HL-60/S4 treated with phorbol 12-myristate 13-acetate at 8.2 ng/mL for 4 days and 3 days (cell line): ENCODE data around the gene RTP2.

Experiments
- in situ Hi-C: fragments of 300-500 bp; cut with MboI; formaldehyde crosslinking; loops from 2 replicates; pipeline ENCODE4 v1.15.0; 2022; ENCODE audit warnings: low sequenced_read_pairs

Gene RTP2

DNA sequence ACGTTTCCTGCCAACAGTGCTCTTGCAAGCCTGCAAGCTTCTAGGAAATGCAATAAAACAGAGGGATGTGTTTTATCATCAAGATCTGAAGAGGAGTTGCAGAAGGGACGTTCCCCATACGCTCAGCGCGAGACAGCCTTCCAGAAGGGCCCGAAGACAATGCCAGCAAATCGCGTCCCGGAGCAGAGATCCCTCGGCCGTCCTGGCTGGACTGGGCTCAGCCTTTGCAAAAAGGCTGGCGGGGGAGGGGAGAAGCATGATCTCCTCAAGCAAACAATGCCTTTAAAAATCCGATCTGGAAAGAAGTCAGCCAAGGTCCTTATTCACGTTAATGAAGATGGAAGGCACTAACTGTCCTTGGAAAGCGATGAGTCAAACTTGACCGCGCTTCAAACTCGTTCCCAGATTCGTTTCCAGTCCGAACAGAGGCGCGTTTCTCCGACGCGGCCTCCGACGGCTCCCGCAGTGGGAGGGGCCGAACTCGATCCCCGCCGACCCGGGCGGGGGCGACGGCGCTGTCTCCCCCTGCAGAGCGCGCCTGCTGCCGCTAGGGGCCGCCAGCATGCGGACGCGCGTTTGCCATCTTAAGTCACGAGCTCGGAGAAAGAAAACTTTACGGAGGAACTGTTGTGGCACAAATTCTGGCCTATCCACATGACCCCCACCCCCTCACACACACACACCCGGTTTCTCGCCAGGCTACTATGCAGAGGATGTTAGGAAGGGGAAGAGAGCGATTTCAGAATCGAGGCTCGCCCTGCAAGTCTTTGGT is 37.4 kb upstream of the RTP2 start:
- in situ Hi-C loops = loop anchor here (5.0 to 25.0 kb wide), 5 partner anchors 673 to 1398 kb away; no protein-coding TSS in a partner anchor

DNA sequence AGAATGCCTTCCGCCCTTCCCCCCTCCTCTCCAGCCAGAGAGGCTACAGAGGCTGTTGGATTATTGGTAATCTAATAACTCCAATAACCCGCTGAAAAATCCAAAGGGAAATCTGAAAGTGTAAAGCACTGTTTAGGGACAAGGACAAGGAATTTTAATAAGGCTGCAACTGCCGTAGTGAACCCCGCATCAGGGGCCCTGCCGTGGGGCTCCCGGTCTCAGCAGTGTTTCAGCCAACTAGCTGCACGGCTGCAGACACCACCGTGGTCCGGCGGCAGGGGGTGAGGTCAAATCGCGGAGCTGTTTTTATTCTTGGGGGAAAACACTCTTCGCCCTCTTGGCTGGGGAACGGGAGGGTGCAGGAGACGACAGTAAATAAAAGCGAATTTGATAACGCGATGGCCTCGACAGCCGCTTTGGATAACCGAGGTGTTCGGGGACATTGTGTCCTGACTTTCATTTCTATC is 36.8 kb upstream of the RTP2 start:
- in situ Hi-C loops = loop anchor here (25.0 kb wide), 4 partner anchors 673 to 1398 kb away; no protein-coding TSS in a partner anchor

DNA sequence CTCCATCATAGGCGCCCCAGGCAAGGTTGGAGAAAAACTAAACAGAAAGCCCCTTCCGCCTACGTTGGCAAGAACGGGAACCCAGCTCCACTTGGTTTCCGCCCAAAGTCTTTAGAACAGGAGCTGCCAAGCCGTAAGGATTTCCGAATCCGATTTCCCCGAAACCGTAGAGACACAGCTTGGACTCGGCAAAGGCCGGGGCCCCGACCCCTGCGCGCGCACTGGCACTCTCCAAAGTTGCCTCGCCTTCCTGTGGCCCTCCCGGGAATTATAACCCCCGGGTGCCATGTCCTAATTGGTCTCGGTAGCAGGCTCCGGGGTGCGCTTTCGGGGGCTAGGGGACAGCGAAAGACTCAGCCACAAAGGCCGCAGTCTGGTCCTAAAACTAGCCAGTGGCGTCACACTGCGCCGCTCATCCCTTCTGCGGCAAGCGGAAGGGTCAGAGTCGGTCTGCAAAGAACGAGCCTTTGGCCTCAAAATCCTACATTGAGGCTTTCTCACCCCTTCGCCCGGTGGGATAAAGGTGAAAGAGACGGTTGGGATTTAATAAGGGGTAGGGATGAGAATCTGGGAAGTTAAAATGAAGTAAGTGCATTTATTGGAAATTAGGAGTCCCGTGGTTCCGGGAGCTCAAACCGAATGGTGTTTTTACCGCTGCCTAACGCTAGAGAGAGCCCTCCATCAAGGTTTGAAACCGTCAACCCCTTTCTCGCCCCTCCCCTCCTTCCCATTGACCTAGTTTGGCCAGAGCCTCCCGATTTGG is 36.2 kb upstream of the RTP2 start:
- in situ Hi-C loops = loop anchor here (25.0 kb wide), 4 partner anchors 674 to 1399 kb away; no protein-coding TSS in a partner anchor

DNA sequence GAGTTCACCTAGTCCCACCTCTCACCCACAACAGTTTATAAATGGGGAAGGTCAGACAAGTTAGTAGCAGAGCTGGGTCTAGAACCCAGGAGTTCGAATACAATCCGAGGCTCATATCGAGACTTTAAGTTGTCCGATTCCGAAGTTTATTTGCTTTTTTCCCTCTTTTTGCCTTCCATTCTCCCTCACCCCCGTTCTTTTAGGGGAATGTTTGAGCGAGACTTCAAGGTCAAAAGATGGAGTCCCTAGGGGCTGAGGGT is 35.6 kb upstream of the RTP2 start:
- in situ Hi-C loops = loop anchor here (25.0 kb wide), 4 partner anchors 674 to 1399 kb away; no protein-coding TSS in a partner anchor

DNA sequence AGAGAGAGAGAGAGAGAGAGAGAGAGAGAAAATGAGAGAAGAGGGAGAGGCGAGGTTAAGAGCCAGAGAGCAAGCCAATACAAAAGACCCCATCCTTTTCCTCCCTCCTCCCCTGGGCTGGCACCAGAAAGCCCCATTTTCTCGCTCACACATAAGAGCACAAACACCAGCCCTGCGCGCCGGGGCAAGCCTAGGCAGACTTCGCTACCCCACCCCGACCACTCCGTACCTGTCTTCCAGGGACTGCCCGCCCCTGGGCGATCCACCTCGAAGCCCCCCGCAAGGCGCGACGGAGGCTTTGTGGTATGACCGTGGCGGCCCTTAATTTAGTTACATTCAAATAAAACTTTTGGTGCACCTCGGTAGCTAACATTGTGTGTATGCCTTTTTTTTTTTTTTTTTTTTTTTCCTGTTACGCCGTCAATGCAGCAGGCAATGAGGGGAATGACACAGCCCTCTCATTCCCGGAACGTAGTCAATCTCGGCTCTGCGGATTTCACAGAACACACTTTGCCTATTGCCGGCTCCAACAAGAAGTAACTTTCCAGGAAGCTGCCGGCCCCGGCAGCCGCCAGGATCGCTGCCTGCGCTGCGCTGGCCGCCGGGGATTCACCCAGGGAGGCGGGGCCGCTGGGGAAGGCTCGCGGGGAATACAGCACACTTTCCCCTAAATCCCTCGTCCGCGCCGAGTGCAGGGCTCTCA is 35.2 kb upstream of the RTP2 start:
- in situ Hi-C loops = loop anchor here (25.0 kb wide), 4 partner anchors 675 to 1400 kb away; no protein-coding TSS in a partner anchor

DNA sequence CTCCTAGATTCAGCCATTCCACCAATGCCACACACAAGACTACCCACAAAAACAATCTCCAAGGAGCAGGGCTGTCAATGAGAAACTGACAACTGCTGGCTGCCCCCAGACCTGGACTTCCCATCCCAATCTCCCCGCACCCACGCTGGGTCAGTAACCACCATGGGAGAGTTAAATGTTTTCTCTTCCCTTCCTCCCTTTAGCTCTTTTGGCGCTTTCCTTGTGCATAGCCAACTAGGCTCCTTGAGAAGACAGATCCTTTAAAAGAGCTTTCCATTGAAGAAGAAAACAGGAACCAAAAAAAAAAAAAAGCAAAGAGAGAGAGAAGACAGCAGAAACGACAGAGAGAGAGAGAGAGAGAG is 34.6 kb upstream of the RTP2 start:
- in situ Hi-C loops = loop anchor here (25.0 kb wide), 4 partner anchors 675 to 1400 kb away; no protein-coding TSS in a partner anchor

DNA sequence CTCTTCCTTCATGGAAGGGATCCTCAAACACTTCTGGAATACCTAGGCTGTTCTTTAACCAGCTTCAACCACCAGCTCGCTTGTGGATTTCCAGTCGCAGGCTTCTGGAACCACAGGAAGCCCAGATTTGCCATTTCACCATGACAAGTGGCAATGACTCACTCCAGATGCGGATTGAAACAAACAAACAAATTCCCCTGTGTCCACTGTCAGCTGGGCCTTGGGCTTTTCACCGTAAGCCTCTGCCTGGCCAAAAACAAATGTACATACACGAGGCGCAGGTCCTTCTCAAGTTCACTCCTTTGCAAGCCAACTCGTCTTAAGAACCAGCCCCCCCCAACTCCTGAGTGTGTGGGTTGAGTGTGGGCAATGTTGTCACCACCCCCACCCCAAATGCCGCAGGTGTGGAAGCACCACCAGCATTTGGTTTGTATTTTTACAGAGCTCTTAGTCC is 34.1 kb upstream of the RTP2 start:
- in situ Hi-C loops = loop anchor here (25.0 kb wide), 4 partner anchors 676 to 1401 kb away; no protein-coding TSS in a partner anchor

DNA sequence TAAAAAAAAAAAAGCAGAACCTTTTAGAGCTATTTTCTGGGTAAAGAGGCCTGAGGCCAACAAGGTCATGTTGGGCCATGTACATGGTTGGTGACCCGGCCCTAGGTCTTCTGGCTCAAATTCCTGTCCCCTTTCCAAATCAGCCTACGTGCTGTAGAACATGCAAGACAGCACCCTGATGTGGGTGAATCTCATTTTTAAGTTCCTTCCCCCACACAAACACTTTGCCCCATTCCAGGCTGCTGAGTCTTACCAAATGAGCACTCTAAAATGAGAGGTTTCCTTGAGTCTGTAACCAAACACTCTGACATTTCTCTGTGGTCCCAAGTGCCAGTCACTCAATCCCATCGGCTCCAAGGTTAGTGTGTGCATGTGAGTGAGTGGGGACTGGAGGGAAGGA is 33.5 kb upstream of the RTP2 start:
- in situ Hi-C loops = loop anchor here (25.0 kb wide), 4 partner anchors 676 to 1401 kb away; no protein-coding TSS in a partner anchor

DNA sequence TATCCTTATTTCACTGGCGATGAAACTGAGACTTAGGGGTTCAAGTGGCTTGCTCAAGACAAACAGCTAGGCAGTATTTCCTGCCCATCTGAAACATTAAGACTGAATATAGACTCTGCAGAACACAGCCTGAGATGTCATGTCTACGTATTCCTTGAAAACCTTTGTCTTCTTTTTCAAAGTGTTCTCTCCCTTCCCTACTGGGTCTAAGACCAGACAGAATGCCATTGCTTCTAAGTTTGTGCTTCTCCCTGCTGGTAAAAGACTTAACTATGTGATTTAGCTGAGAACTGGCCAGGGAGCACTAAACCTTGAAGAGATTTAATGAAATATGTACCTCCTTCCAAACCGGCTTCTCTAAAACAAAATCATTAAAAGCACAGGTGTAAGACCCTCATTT is 33.0 kb upstream of the RTP2 start:
- in situ Hi-C loops = loop anchor here (25.0 kb wide), 4 partner anchors 677 to 1402 kb away; no protein-coding TSS in a partner anchor

DNA sequence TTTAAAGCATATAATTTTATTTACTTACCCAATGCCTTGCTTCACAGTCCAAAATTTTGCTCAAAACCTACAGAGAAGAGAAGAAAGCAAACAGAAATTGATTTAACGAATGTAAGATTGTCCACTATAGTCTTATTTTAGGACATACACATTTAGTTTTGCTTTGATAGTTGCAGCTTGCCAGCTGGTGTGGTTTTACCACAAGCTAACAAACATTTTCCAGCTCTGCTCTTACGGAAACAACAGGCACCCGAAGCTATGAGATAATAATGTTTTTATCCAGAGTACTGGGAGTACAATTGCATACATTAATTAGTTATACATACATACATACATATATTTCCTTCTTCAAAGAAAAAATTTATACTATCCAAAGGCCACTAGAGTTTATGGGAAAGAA is 32.5 kb upstream of the RTP2 start:
- in situ Hi-C loops = loop anchor here (25.0 kb wide), 4 partner anchors 677 to 1402 kb away; no protein-coding TSS in a partner anchor

DNA sequence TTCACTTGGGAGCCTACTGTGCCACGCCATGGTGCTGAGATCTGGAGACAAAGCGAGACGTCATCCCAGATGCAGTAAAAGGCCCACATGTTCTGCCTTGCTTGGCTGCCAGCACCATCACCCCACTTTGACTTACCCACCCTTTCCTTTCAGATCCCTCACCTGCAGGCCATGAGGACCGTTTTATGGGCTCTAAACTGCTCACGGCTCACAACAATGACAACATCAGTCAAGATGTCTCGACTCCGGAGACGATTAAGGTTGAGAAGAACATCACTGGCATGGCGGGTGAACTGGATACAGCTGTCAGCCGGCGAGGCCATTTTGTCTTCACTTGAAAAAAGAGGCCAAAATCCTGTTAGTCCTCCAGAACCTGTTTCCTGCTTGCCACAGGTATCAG is 31.0 kb upstream of the RTP2 start:
- in situ Hi-C loops = loop anchor here (25.0 kb wide), 4 partner anchors 679 to 1404 kb away; no protein-coding TSS in a partner anchor

DNA sequence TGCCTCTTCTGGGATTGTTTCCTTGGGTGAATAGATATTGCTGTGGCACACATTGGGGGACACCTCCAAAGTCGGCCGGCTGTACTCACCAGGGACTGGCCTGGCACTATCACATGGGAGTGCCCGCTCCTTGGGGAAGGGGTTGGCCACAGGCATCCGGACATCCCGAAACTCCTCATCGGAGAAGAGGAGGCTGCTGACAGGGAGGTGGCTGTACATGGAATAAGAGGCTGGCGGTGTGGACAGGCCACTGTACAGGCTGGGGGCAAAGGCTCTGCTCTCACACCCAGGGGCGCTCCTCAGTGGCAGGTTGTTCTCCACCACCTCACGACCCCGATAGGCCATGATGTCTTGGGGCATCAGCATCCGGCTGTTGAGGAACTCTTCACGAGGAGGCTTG is 27.2 kb upstream of the RTP2 start:
- in situ Hi-C loops = loop anchor here (25.0 kb wide), 4 partner anchors 683 to 1408 kb away; no protein-coding TSS in a partner anchor

DNA sequence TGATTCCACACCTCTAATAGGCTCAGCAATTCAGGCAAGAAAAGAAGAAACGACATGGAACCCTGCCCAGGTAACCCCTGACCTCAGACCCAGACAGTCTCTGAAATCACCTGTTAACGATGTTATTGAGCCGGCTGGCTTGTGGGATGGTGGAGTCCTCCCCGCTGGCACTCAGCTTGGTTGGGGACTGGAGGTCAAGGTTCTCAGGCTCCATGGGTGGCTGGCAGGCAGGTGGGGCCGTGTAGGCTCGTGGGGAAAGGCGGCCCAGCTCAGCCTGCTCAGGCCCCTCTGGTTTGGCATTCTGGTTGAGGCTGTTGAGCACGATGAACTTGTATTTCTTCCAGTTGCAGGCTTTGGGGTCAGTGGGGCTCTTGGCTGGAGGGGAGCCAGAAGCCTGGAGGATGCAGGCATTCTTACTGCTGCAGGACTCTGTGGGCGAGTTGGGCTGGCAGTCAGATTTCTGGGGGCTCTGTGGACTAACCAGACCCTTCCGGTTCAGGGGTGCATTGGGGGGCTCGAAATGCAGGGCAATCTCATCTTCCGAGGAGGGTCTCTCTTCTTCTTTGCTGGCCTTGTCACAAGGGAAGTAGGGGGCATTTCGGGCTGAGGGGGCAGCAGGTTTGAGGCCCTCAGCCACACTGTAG is 26.7 kb upstream of the RTP2 start:
- in situ Hi-C loops = loop anchor here (25.0 kb wide), 4 partner anchors 683 to 1408 kb away; no protein-coding TSS in a partner anchor

DNA sequence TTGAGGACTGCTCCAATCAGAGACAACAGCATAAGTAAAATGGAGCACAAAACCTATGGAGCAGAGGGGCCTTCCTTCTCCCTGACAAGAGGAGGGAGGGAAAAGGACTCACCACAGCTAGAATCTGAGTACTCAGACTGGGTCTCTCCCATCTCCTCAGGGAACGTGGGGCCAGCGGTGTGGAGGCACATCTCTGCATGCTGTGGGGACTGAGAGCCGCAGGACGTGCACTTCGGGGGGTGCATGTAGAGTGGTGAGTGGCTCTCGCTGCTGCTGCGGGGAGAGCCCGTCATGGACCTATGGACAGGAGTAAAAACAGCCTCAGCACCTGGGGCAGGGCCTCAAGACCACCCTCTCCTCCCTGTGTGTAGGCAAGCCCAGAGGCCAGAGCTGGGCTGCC is 25.9 kb upstream of the RTP2 start:
- in situ Hi-C loops = loop anchor here (25.0 kb wide), 4 partner anchors 684 to 1409 kb away; no protein-coding TSS in a partner anchor

DNA sequence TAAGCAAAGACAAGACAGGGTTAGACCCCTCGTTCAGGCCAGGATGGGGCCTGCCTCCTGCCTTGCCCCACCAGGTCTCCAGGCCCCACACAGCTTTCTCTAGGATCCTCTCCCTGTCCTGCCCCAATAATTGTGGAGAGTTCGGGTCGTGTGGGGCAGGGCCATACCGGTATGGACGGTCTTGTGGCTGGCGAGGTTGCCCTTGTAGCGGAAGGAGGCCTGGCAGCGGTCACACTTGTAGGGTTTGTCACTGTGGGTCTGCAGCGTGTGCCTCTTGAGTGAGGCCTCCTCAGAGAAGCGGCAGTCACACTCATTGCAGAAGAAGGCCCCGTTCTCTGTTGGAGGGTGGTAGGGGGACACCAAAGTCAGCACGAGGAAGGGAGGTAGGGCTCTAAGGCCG is 24.2 kb upstream of the RTP2 start:
- in situ Hi-C loops = loop anchor here (25.0 kb wide), 4 partner anchors 686 to 1411 kb away; no protein-coding TSS in a partner anchor

DNA sequence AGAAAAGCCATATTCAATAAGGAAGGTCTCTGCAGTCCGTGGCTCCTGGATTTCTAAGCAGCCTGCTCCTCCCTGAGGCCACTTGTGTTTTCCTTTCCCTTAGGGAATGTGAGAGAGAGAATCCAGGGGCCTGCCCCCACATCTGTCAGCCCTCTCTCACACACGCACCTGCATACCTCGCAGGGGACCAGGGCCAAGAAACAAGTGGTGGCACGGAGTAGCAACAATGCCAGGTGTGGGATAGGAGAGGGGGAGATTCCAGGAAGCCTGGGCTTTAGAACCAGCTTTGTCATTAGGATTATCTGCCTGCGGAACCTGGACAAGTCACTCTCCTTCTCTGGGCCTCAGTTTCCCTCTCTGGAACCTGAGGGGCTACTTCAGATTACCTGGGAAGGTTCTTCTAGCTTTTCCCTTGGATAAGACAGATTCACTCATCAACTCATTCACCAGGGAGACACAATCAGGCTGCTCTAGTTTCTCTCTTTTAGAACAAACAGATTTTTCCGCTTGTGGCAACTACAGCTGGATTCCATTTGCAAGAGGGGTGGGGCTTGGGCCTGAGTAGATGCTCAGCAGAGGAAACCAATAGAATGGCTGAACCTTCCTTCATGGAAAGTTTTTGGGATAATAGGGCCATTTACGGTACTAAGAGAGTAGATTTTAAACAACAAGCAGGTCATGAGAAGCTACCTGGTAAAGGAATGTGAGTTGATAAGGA is 23.5 kb upstream of the RTP2 start:
- in situ Hi-C loops = loop anchor here (25.0 kb wide), 4 partner anchors 686 to 1411 kb away; no protein-coding TSS in a partner anchor

DNA sequence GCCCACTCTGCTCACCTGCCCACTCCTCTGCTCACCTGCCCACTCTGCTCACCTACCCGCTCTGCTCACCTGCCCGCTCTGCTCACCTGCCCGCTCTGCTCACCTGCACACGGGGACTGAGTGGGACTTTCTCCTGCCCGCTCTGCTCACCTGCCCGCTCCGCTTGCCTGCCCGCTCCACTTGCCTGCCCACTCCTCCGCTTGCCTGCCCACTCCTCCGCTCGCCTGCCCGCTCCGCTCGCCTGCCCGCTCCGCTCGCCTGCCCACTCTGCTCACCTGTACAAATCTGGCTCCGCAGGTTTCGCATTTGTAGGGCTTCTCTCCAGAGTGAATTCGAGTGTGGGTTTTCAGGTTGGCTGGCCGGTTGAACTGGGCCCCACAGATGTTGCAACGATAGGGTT is 22.9 kb upstream of the RTP2 start:
- in situ Hi-C loops = loop anchor here (25.0 kb wide), 4 partner anchors 687 to 1412 kb away; no protein-coding TSS in a partner anchor

DNA sequence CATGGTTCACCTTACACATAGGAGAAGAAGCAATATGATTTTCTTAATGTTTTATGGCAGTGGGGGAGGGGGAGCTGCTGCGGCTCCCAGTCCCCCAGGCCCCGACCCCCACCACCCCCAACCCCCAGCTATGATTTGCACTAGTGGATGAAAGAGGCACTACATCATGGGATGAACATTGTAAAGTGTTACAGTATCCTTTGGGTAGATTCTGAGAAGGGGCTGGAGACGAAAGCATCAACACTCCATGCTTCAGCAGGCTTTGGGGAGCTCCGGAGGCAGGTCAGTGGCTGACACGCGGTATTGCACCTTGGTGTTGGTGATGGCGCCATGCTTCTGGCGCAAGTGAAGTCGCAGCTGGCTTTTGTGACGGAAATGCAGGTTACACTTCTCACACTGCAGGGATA is 19.9 kb upstream of the RTP2 start:
- in situ Hi-C loops = no loop called here

DNA sequence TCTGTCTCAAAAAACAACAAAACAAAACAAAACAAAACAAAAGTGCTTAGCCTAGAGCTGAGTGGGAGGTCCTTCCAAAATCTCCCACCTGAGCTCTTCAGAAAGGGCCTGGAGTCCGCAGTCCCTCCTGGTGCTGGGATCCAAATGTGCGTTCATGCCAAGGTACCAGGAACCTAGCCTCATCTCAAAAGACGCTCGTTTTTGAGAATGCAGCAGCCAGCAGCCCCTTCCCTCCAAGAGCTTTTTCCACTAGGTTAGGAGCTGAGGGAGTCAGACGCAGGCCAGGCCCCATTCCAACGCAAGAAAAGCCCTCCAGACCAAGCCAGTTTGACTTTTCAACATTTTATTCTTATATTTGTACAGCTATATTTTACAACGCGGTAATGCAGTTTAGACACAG is 18.7 kb upstream of the RTP2 start:
- in situ Hi-C loops = no loop called here
